Measurements from ENCODE around the gene COG2.

The COG2 gene

GRCh38 chr1:230701434-230701833 lies 59.2 kb downstream of the COG2 start:
- DNase-seq (ENCODE audit: low spot score): peak; percentile 53

DNA sequence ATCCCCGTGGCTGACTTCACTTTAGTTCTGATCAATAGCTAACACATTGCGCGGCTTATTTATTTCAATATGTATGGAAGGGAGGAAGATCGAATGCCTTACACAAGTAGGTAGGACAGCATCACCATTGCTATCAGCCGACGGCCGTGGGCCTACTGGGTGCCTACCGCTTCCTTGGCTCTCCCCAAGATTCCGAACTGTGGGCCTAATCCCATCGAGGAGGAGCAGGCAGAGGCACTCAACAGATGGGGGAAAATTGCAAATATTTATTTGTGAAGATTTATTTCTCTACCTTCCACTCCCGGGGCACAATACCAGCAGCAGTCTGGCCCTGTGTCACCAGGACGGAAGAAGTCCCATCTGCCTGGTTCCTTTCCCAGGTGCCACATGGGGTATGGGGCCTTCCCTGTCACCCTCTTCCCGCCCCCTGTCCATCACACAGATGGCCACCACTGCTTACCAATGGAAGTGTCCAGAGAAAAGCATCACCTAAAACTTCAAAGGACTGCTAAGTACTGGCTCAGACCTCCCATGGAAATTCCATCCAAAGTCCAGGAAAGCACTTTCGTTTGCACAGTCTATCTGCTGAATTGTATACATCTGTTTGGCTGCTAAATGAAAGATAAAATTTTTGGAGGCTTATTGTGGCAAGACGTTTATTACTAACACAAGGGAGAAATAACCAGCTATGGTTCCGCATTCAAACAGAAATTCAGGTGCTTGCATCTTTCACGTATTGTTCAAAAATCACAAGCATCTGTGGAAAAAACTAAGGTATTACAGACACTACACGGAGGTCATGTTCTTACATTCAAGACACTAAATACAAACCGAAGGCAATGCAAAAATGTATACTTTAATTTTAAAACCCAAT lies 59.9 kb downstream of the COG2 start:
- DNase-seq (ENCODE audit: low spot score): no peak

DNA sequence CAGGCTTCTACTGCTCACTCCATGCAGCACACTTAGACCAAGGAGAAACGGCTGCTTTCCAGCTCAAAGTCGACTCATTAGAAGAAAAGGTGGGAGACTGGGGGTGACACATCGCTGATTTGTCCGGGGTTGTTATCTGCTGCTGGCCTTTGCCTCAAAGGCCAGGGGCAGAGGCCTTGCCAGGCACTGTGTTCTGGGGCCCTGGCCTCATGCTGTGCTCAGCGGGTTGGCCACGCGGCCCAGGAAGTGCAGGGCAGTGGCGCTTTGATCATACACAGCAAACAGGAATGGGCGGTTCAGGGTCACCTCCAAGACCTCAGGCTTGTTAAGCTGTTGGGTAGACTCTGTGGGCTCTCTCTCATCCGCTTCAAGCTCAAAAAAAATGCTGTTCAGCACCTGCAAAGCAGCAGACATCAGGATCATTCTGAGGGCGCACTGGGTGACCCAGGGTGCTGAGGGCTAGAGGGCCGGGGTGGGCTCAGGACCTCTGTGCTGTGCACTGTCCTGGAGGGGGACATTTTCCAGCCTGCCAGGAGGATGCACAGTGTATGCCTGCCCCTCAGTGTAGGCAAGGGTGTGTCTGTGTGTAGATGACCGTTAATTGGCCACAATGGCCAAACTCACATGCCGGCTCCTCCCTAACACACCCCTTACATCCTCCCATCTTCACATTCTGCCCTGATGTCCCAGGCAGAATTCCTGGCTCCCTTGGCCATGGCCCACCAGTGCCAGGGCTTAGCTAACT lies 60.8 kb downstream of the COG2 start:
- DNase-seq (ENCODE audit: low spot score): no peak

- no peak for DNase-seq (ENCODE audit: low spot score)
Measured at GRCh38 chr1:230703679-230704385, 61.6 kb downstream of the COG2 start.

DNA sequence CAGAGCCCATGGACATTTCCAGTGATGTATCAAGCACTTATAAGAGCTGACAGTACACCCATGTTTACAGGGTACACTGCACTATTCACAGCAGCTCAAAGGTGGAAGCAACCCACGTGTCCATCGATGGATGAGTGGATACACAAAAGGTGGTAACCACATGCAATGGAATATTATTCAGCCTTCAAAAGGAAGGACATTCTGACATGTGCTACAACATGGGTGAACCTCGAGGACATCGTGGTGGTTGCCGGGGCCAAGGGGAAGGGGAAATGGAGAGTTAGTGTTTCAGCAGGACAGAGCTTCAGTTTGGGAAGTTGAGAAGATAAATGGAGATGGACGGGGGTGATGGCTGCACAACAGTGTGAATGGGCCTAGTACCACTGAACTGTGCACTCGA lies 62.5 kb downstream of the COG2 start:
- no peak for DNase-seq (ENCODE audit: low spot score)

- DNase-seq (ENCODE audit: low spot score): no peak
Measured at GRCh38 chr1:230705289-230706019, 63.2 kb downstream of the COG2 start.

DNA sequence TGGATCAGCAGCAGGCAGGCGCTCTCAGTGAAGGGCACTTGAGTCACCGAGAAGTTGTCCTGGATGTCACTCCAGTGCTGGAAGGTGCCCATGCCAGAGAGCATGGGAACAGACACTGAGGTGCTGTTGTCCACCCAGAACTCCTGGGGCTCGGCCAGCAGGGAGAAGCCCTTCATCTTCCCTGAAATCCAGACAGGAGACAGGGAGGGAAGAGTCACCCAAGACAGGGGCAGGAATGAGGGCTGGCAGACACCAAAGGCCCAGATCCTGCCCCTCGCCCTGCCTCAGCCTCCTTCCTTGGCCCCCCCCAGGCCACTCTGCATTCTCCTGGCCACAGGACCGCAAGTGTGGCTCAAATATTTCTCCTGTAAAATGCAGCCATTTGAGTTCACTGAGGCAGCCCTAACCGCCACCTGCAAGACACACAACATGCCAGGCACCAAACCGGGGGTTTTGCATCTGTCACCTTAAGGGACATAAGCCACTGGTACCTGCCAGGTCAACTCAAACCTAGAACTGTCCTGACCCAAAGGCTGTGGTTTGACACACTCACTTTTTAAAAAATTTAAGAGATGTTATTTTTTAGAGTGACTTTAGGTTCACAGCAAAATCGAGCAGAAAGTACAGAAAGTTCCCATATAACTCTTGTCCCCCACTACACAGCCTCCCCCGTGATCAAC lies 63.9 kb downstream of the COG2 start:
- DNase-seq (ENCODE audit: low spot score): no peak

GRCh38 chr1:230706887-230707731 lies 64.8 kb downstream of the COG2 start:
- DNase-seq (ENCODE audit: low spot score): no peak

DNA sequence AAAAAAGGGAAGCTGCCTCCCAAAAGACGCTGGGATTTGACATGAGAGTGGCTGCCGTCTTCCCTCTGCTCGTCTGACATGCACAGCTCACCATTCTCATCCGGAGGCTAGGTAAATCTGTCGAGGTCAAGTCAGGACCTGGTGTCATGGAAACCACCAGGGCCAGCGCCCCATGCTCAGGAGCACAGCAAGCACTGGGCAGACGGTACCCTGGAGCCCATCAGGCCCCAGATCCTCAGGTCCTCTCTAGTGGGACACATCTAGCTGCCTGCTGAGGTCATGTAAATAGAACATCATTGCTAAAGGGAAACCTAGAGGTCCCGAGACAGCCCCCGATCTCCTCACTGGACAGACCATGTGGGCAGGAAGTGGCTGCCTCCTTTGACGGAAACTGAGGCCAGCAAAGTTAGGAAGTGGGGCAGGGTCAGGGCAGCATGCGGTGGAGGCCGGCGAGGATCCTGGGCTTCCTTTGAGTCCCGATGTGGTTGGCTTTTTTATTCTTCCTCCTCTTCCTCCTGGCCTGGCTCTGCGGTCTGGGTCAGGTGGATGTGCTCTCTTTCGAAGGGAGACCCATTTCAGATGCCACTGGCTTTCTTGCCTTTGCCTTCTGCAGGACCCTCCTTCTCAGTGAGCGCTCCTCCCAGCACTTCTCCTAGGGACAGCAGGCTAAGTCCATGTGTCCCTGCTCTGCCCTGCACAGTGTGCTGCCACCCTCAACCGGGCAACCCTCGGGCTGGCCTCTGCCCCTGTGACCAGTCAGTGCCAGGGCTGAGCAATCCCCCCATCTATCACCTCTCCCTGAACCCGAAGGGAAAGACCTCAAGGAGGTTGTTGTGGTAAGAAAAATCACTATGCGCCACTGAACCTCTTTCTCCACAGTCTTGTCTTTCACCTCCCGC lies 65.7 kb downstream of the COG2 start:
- DNase-seq (ENCODE audit: low spot score): no peak

DNA sequence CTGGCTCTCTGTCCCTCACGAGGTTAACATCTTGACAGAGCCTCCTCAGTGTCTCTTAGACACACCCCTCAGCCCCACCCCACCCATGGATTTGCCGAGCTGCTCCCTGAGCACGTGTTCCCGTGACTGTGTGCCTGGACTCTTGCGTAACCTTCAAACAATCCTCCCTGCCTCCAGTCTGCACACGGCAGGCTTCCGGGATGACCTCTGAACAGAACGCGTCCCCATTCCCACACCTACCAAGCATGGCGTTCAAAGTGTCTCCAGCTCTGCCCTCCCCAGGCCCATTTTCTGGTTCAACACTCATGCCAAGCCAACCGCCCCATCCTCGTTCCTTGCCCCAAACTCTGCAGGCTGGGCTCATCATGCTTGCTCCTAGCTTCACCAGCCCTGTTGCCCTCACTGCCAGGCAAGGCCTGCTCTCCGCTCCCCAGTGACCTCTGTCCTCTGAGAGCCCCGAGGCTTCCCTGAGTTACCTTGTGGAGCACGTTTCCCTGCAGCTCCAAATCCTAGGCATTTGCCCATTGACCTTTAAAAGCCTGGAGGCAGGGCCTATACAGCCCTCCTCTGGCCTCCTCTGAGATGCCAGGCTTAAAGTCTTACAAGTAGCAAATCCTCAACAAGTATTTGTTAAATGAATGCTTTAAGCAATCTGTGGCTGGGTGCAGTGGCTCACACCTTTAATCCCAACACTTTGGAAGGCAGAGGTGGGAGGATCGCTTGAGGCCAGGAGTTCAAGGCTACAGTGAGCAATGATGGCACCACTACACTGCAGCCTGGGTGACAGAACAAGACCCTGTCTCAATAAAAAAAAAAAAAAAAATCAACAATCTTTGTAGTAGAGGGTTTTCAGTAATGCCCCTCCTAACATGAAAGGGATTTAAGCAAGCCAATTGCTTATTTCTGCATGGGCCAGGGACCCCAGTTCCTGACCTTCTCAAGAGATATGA lies 66.6 kb downstream of the COG2 start:
- DNase-seq (ENCODE audit: low spot score): no peak

DNA sequence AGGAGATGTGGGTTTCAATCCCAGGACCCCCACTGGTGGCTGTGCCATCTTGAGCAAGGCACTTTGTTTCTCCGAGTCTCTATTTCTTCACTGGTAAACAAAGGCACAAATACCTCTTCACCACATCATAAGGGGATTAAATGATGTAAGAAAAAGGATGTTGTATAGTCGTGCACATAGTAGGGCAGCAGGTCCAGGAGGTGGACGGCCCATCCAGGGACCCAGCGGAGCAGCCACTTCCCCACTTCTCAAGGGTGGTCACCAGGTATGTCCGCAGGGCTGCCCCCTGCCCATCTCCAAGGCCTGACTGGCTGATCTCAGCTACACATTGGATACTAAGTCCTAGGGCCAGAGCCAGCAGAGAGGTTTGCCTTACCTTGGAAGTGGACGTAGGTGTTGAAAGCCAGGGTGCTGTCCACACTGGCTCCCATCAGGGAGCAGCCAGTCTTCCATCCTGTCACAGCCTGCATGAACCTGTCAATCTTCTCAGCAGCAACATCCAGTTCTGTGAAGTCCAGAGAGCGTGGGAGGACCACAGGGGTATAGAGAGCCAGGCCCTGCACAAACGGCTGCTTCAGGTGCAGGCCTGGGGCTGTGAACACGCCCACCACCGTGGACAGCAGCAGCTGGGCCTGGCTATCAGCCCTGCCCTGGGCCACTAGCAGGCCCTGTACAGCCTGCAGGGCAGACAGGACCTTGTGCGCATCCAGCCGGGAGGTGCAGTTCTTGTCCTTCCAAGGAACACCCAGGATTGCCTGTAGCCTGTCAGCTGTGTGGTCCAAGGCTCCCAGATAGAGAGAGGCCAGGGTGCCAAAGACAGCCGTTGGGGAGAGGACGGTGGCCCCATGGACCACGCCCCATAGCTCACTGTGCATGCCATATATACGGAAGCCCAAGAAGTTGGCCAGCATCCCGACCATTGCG lies 67.6 kb downstream of the COG2 start:
- no peak for DNase-seq (ENCODE audit: low spot score)

DNA sequence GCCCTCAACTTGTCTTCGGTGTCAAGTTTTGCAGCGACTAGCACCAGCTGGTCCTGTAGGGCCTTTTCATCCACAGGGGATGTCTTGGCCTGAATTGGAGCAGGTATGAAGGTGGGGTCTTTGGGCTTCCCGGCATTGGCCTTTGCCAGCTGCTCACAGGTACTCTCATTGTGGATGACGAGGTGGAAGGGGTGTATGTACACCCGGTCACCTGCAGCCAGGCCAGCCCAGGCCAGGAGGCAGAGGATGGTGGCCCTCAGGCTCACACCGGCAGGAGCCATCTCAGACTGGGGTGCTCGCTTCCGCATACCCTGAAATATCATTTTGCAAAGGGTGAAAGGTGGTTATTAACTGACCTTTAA lies 68.2 kb downstream of the COG2 start:
- DNase-seq (ENCODE audit: low spot score): no peak

GRCh38 chr1:230711245-230711644 lies 69.0 kb downstream of the COG2 start:
- DNase-seq (ENCODE audit: low spot score): no peak

- DNase-seq (ENCODE audit: low spot score): no peak
Measured at GRCh38 chr1:230712470-230712942, 70.2 kb downstream of the COG2 start.

DNA sequence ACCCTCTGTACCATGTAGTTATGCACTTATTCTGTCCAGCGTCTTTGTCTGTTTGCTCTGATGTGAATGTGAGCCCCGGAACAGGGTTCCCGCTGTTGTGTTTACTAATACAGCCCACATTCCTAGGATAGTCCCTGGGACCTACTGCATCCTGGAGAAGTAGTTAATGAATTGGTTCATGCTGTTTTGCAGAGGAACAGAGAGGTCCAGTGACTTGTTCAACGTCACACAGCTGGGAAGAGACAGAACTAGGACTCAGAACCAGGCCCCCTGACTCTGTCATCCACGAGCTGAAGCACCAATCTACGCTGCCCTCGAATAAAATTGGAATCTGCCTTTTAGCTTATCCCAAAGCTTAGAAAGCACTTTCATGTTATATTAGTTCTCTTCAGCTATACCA lies 70.9 kb downstream of the COG2 start:
- no peak for DNase-seq (ENCODE audit: low spot score)

DNA sequence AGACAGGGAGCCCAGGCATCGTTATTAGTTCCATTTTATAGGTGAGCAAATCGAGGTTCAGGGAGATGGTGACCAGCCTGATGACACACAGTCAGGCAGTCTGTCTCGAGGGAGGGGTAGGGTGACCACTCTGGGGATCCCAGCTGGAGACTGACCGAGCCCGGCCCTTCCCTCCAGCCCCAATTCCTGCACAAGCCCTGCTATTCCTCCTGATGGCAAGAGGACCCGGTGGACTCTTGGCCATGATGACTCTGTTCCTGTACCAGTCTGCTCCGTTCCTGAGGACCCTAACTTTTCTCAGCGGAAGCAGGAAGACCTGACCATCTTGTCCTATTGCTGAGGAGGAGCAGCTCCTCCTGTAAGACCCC lies 71.2 kb downstream of the COG2 start:
- DNase-seq (ENCODE audit: low spot score): no peak

All from putamen (tissue), 1 donor.